ENCODE measurements around the gene HMGCS2. TPM values are rescaled to one million over a fixed set of nuclear protein-coding genes. Genes with fewer than 3 reads are reported as not detected.

The HMGCS2 gene
- total RNA-seq, 2 experiments from 2014 or later: not detected

GRCh38 chr1:119778886-119779560 lies 10.3 kb upstream of the HMGCS2 start:
- Histone ChIP-seq H4K20me1 (ENCODE audit: insufficient read depth, low read length) (no peaks in the 10 kb centered on the region), H3K9me2 (ENCODE audit: insufficient read depth, low read length) (no peaks in the 10 kb centered on the region), H3K4me3 (ENCODE audit: low read depth, low read length, poor library complexity, severe bottlenecking) (no peak overlapping the region), H2AFZ (ENCODE audit: low read length) (no peak overlapping the region), H3K4me1 (ENCODE audit: insufficient read depth, low read length, poor library complexity, severe bottlenecking) (no peaks in the 10 kb centered on the region), H3K79me2 (ENCODE audit: insufficient read depth, low read depth, low read length) (no peaks in the 10 kb centered on the region), H3K27ac (ENCODE audit: low read depth, low read length, poor library complexity, severe bottlenecking) (no peak overlapping the region), H3K4me2 (ENCODE audit: low read length) (no peak overlapping the region), H3K36me3 (ENCODE audit: insufficient read depth, low read length) (no peaks in the 10 kb centered on the region), H3K9me3 (ENCODE audit: low read length) (no peaks in the 10 kb centered on the region)
- DNase-seq (ENCODE audit: low spot score): no peak
- BruUV-seq (replicated peaks): no TSS peak
- POLR2A ChIA-PET: interaction anchor here (0.6 to 1.7 kb wide), 3 partner anchors 8 to 185 kb away, joined by 3 to 4 read pairs (median 3); no protein-coding TSS in a partner anchor
- intact Hi-C loops (cut with micrococcal nuclease; ENCODE audit: unreplicated experiment): no loop called here
- TF ChIP-seq EZH2phosphoT487 (IDR thresholded peaks at IDR 0.05; ENCODE audit: borderline replicate concordance, low read depth, low read length) (no peak), CTCF (conservative IDR thresholded peaks at IDR 0.05; ENCODE audit: low read length) (no peak)
- CTCF ChIA-PET (ENCODE audit: unreplicated experiment): no interaction called here

- BruUV-seq (replicated peaks): no TSS peak
- no peak for TF ChIP-seq CTCF (conservative IDR thresholded peaks at IDR 0.05; ENCODE audit: low read length)
- TF ChIP-seq EZH2phosphoT487 (IDR thresholded peaks at IDR 0.05; ENCODE audit: borderline replicate concordance, low read depth, low read length): no peak
Observed at GRCh38 chr1:119778359-119778758, 9.7 kb upstream of the HMGCS2 start.

More at GRCh38 chr1:119778359-119778758, 9.7 kb upstream of the HMGCS2 start:
- no peak for DNase-seq (ENCODE audit: low spot score)
- ChIA-PET CTCF (ENCODE audit: unreplicated experiment) (no interaction called here), POLR2A (interaction anchor here (1.7 kb wide), 1 partner anchor 13 kb away, joined by 4 read pairs; no protein-coding TSS in a partner anchor)
- no peak overlapping the region for H2AFZ ChIP-seq (ENCODE audit: low read length)
- no peaks in the 10 kb centered on the region for H3K4me1 ChIP-seq (ENCODE audit: insufficient read depth, low read length, poor library complexity, severe bottlenecking)
- H3K9me2 ChIP-seq (ENCODE audit: insufficient read depth, low read length): no peaks in the 10 kb centered on the region
- intact Hi-C loops (cut with micrococcal nuclease; ENCODE audit: unreplicated experiment): no loop called here
- no peaks in the 10 kb centered on the region for H3K36me3 ChIP-seq (ENCODE audit: insufficient read depth, low read length)
- H4K20me1 ChIP-seq (ENCODE audit: insufficient read depth, low read length): no peaks in the 10 kb centered on the region
- H3K79me2 ChIP-seq (ENCODE audit: insufficient read depth, low read depth, low read length): no peaks in the 10 kb centered on the region
- no peak overlapping the region for H3K4me2 ChIP-seq (ENCODE audit: low read length)
- no peaks in the 10 kb centered on the region for H3K9me3 ChIP-seq (ENCODE audit: low read length)
- no peak overlapping the region for H3K27ac ChIP-seq (ENCODE audit: low read depth, low read length, poor library complexity, severe bottlenecking)
- H3K4me3 ChIP-seq (ENCODE audit: low read depth, low read length, poor library complexity, severe bottlenecking): no peak overlapping the region

Measured in OCI-LY7 (cell line).